ENCODE data around the gene PTF1A. TPM values are rescaled to one million over a fixed set of nuclear protein-coding genes. Genes with fewer than 3 reads are reported as not detected.
"Not testable (repeated sequence)": the region's sequence is repeated elsewhere in the genome, so short reads cannot be mapped to it uniquely, and the experiment has no call there.

PTF1A gene
- total and polyA plus RNA-seq, 2 donors, result not detected

- DNase-seq (ENCODE audit: extremely low spot score), result no peak
These were observed 11.5 kb downstream of the PTF1A start for GRCh38 chr10:23203369-23204325.

DNA sequence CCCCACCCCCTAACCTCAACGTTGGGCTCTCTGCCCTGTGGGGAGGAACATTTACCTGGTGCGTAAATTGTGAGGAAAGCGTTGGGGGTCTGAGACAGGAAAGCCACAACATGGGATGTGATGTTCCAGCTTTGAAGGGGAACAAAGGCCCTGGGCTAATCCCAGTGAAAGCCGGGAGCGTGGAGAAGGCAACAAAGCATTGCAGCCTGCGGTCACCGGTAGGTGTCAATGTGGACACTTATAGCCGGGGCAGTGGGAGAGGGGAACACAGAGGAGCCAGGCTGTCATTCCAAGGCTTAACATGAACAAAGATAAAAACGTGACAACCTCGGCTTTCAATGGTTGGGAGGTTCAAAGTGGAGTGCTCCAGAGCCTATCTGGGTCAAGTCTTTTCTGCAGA is 12.7 kb downstream of the PTF1A start:
- DNase-seq (ENCODE audit: extremely low spot score), result no peak
- no peaks in the 10 kb centered on the region for H3K4me1 ChIP-seq (ENCODE audit: insufficient read depth)
- 3% methylated on average over 10 of the region's 10 CpGs for WGBS

More at GRCh38 chr10:23203369-23204325, 11.5 kb downstream of the PTF1A start:
- no peak overlapping the region for H3K27ac ChIP-seq (ENCODE audit: low read depth)
- H3K4me1 ChIP-seq (ENCODE audit: insufficient read depth), result no peaks in the 10 kb centered on the region
- H3K4me3 ChIP-seq (ENCODE audit: low read depth, low read length), result no peak overlapping the region
- no peaks in the 10 kb centered on the region for H3K36me3 ChIP-seq (ENCODE audit: insufficient read depth)
- WGBS, result 11% methylated on average over 29 of the region's 29 CpGs

DNA sequence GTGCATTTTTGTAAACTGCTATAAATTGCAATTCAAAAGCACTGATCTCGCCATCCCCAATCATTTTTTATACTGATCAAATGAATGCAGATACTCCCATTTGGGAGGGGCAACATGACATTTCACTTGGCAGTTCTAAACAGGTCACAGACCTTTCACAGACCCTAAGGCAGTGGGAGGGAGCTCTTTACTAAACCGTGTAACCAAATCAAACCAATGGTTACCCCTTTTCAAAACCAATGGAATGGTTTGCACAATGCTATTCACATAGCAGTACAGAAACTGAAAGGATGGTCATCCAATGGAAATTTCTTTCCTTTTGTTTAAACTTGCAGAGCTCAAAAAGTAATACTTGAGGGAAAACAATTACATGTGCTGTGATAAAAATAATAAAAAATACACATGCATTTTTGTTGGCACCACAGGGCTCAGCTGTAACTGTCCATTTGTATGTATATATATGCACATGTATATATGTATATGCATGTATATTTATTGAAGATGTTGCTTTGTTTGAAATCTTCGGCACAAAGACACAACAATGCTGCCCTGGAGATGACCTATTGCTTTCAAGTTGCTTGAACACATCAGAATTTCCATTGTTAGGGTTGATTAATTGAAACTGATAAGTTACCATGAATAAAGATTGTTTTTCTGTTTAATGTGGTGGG is 14.0 kb downstream of the PTF1A start:
- H3K4me3 ChIP-seq (ENCODE audit: low read depth, low read length), result no peak overlapping the region
- no peak for DNase-seq (ENCODE audit: extremely low spot score)

More for the DNA sequence above, 12.7 kb downstream of the PTF1A start:
- Histone ChIP-seq H3K27ac (ENCODE audit: low read depth) (no peak overlapping the region), H3K4me3 (ENCODE audit: low read depth, low read length) (no peak overlapping the region), H3K36me3 (ENCODE audit: insufficient read depth) (no peaks in the 10 kb centered on the region)

DNA sequence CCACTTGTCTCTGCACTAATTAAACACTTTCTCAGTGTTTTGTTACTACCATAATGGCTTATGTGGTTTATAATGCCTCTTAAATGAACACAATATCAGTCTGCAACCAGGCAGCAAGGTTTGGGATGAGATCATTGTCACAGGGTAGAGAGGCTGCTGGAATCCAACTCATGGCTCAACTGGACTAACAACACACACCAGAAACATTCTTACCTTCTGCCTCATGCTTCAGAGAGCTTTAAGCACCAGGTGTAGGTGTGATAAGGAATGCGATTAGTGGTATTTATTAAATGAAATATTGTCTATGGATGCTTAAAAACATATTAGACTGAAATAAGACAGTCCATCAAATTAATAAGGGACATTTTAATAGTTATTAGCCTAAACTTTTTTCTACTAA is 25.4 kb downstream of the PTF1A start:
- Histone ChIP-seq H3K4me3 (ENCODE audit: low read depth, low read length) (no peak overlapping the region), H3K36me3 (ENCODE audit: insufficient read depth) (no peaks in the 10 kb centered on the region), H3K27ac (ENCODE audit: low read depth) (no peak overlapping the region), H3K4me1 (ENCODE audit: insufficient read depth) (no peaks in the 10 kb centered on the region)
- no peak for DNase-seq (ENCODE audit: extremely low spot score)
- 97% methylated on average over 1 of the region's 1 CpG for WGBS

More for the DNA sequence above, 14.0 kb downstream of the PTF1A start:
- Histone ChIP-seq H3K36me3 (ENCODE audit: insufficient read depth) (no peaks in the 10 kb centered on the region), H3K4me1 (ENCODE audit: insufficient read depth) (no peaks in the 10 kb centered on the region), H3K27ac (ENCODE audit: low read depth) (no peak overlapping the region)
- 37% methylated on average over 3 of the region's 3 CpGs for WGBS

GRCh38 chr10:23230582-23230981 is 38.5 kb downstream of the PTF1A start:
- DNase-seq (ENCODE audit: extremely low spot score), result no peak
- WGBS, result 78% methylated on average over 1 of the region's 1 CpG
- no peaks in the 10 kb centered on the region for H3K4me1 ChIP-seq (ENCODE audit: insufficient read depth)
- no peaks in the 10 kb centered on the region for H3K36me3 ChIP-seq (ENCODE audit: insufficient read depth)
- no peak overlapping the region for H3K27ac ChIP-seq (ENCODE audit: low read depth)
- no peak overlapping the region for H3K4me3 ChIP-seq (ENCODE audit: low read depth, low read length)

DNA sequence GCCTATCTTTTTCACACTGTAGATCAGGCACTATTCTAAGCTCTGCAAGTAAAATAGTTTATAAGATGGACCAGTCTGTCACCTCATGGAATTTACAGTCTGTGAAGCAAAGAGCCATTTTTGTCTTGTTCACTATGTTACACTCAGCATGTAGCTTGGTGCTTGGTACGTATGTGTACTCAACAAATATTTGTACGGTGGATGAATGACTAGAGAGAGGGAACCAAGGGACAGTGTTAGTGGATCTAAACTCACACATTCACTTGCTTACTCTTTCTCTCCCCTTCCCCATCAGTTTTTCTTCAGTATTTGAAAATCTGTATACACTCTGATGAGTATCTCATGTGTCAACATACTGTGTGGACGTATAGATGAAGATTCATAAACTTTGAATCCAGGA is 45.9 kb downstream of the PTF1A start:
- H3K27ac ChIP-seq (ENCODE audit: low read depth), result no peak overlapping the region
- H3K36me3 ChIP-seq (ENCODE audit: insufficient read depth), result no peaks in the 10 kb centered on the region
- H3K4me1 ChIP-seq (ENCODE audit: insufficient read depth), result no peaks in the 10 kb centered on the region
- WGBS, result 57% methylated on average over 3 of the region's 3 CpGs
- H3K4me3 ChIP-seq (ENCODE audit: low read depth, low read length), result no peak overlapping the region
- no peak for DNase-seq (ENCODE audit: extremely low spot score)

DNA sequence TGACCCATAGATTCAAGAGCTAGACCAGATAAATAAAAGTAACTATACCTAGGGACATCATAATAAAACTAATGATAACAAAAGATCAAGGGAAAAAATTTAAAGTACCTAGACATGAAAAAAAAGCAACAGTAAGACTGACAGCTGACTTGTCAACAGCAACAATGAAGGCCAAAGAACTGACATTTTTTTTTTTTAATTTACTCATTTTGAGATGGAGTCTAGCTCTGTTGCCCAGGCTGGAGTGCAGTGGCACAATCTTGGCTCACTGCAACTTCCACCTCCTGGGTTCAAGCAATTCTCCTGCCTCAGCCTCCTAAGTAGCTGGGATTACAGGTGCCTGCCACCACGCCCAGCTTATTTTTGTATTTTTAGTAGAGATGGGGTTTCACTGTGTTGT is 49.7 kb downstream of the PTF1A start:
- not testable (repeated sequence) for DNase-seq (ENCODE audit: extremely low spot score); H3K27ac ChIP-seq (ENCODE audit: low read depth); H3K4me3 ChIP-seq (ENCODE audit: low read depth, low read length); H3K4me1 ChIP-seq (ENCODE audit: insufficient read depth); H3K36me3 ChIP-seq (ENCODE audit: insufficient read depth)
- 77% methylated on average over 1 of the region's 1 CpG for WGBS

Small RNA genes within 50 kb of the gene (small RNA-seq; reads per million reads assigned to genes)
- gene RF00561, result not detected

Other genes with a start within 250 kb of the PTF1A start
- gene MSRB2, start 96.7 kb upstream of the PTF1A start, total RNA-seq, result 15.5 TPM
- 35.4 TPM for gene MSRB2, start 96.7 kb upstream of the PTF1A start, polyA plus RNA-seq
- gene C10orf67, start 152.5 kb downstream of the PTF1A start, total RNA-seq, result not detected
- gene C10orf67, start 152.5 kb downstream of the PTF1A start, polyA plus RNA-seq, result not detected
- 13.5 TPM for gene OTUD1, start 246.8 kb downstream of the PTF1A start, total RNA-seq
- 9.8 TPM for gene OTUD1, start 246.8 kb downstream of the PTF1A start, polyA plus RNA-seq

Measured in urinary bladder (tissue), 4 donors.